KMS-11 (cell line): ENCODE data around the gene PAQR6.

Experiments
- H2AFZ ChIP-seq: fragments of 200-600 bp; sonication (generic); 2 replicates; pipeline ENCODE4 v1.6.1; 2016; ENCODE audit warnings: antibody characterized with exemption, mixed run types, low read depth
- H3K27ac ChIP-seq: fragments of 200-600 bp; sonication (generic); 2 replicates; pipeline ENCODE4 v1.6.1; 2016; ENCODE audit warnings: mild to moderate bottlenecking, mixed run types
- H3K27me3 ChIP-seq: fragments of 200-600 bp; sonication (generic); 2 replicates; pipeline ENCODE4 v1.6.1; 2017; ENCODE audit warnings: mild to moderate bottlenecking, low read depth, mixed run types, moderate library complexity; ENCODE audit not compliant: insufficient read depth
- H3K36me3 ChIP-seq: fragments of 200-600 bp; sonication (generic); 2 replicates; pipeline ENCODE4 v1.6.1; 2017; ENCODE audit warnings: mild to moderate bottlenecking, mixed run types; ENCODE audit not compliant: insufficient read depth
- H3K4me1 ChIP-seq: fragments of 200-600 bp; sonication (generic); 2 replicates; pipeline ENCODE4 v1.6.1; 2016; ENCODE audit warnings: mild to moderate bottlenecking, low read depth, mixed run types; ENCODE audit not compliant: poor library complexity, severe bottlenecking
- H3K4me2 ChIP-seq: fragments of 200-600 bp; sonication (generic); 2 replicates; pipeline ENCODE4 v1.7.0; 2016; ENCODE audit warnings: mild to moderate bottlenecking, mixed run types
- H3K4me3 ChIP-seq: fragments of 200-600 bp; sonication (generic); IDR thresholded peaks from 2 replicates; pipeline ENCODE4 v1.6.1; 2017; ENCODE audit warnings: low read depth, low read length, mixed read lengths; ENCODE audit not compliant: insufficient read depth
- H3K79me2 ChIP-seq: fragments of 200-600 bp; sonication (generic); 2 replicates; pipeline ENCODE4 v1.6.1; 2016; ENCODE audit warnings: low read depth, mixed run types; ENCODE audit not compliant: insufficient read depth
- H3K9ac ChIP-seq: fragments of 200-600 bp; sonication (generic); 2 replicates; pipeline ENCODE4 v1.6.1; 2016; ENCODE audit warnings: mild to moderate bottlenecking, mixed run types
- H4K20me1 ChIP-seq: fragments of 200-600 bp; sonication (generic); 2 replicates; pipeline ENCODE4 v1.6.1; 2016; ENCODE audit warnings: mild to moderate bottlenecking, mixed run types; ENCODE audit not compliant: insufficient read depth
- CTCF ChIP-seq: fragments of 200-600 bp; sonication (generic); conservative IDR thresholded peaks from 2 replicates; pipeline ENCODE4 v1.6.1; 2017; ENCODE audit warnings: low read depth, mild to moderate bottlenecking, antibody characterized with exemption, low read length, moderate library complexity, mixed read lengths

Gene PAQR6

GRCh38 chr1:156291226-156292061 is 43.6 kb upstream of the PAQR6 start:
- no peak overlapping the region for H3K27ac ChIP-seq
- H3K4me2 ChIP-seq, result peak overlapping the region; percentile 48
- peak overlapping the region; percentile 64 for H2AFZ ChIP-seq
- H3K36me3 ChIP-seq, result no peaks in the 10 kb centered on the region
- peak overlapping the region; percentile 94 for H3K4me3 ChIP-seq
- no peak for TF ChIP-seq CTCF
- no peaks in the 10 kb centered on the region for H4K20me1 ChIP-seq
- H3K79me2 ChIP-seq, result no peaks in the 10 kb centered on the region
- no peaks in the 10 kb centered on the region for H3K27me3 ChIP-seq
- peaks cover 15% of the 10 kb centered on the region for H3K4me1 ChIP-seq
- H3K9ac ChIP-seq, result peak overlapping the region; percentile 11; the same call in 1 of the 2 replicates

DNA sequence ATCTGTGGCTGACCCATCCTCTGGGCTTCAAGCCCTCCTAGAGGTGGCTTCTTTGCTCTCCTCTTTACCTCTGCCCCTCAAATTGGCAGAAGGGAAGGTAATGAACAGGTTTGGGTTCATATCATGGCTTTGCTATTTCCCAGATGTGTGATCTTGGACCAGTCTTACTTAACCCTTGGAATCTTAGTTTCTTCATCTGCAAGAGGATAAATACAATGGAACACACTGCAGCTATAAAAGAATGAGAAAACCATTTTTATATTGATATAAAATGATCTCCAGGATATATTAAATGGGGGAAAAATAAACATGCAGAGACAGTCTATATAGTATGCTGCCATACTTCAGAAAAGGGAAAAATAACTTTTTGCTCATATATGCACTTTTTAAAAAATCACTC is 42.0 kb upstream of the PAQR6 start:
- Histone ChIP-seq H3K4me2 (no peak overlapping the region), H3K4me1 (peaks cover 15% of the 10 kb centered on the region), H3K79me2 (no peaks in the 10 kb centered on the region), H3K9ac (no peak overlapping the region), H3K36me3 (no peaks in the 10 kb centered on the region), H2AFZ (no peak overlapping the region), H3K4me3 (no peak overlapping the region), H3K27me3 (no peaks in the 10 kb centered on the region), H3K27ac (no peak overlapping the region), H4K20me1 (no peaks in the 10 kb centered on the region)
- TF ChIP-seq CTCF, result no peak

GRCh38 chr1:156286061-156286460 is 38.2 kb upstream of the PAQR6 start:
- H3K36me3 ChIP-seq, result no peaks in the 10 kb centered on the region
- H3K27ac ChIP-seq, result no peak overlapping the region
- H3K27me3 ChIP-seq, result no peaks in the 10 kb centered on the region
- no peak overlapping the region for H2AFZ ChIP-seq
- TF ChIP-seq CTCF, result no peak
- H3K9ac ChIP-seq, result no peak overlapping the region
- H3K4me2 ChIP-seq, result no peak overlapping the region
- peaks cover 31% of the 10 kb centered on the region for H3K79me2 ChIP-seq
- H3K4me3 ChIP-seq, result no peak overlapping the region
- no peaks in the 10 kb centered on the region for H4K20me1 ChIP-seq
- peaks cover 27% of the 10 kb centered on the region for H3K4me1 ChIP-seq

DNA sequence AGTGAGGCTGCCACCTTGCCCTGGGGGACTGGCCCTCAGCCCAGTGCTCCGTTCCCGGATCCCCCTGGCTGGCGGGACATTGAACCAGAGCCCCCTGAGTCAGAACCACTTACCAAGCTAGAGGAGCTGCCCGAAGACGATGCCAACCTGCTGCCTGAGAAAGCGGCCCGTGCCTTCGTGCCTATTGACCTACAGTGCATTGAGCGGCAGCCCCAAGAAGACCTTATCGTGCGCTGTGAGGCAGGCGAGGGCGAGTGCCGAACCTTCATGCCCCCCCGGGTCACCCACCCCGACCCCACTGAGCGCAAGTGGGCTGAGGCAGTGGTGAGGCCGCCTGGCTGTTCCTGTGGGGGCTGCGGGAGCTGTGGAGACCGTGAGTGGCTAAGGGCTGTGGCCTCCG is 37.6 kb upstream of the PAQR6 start:
- Histone ChIP-seq H2AFZ (no peak overlapping the region), H4K20me1 (peaks cover 6% of the 10 kb centered on the region), H3K27ac (no peak overlapping the region), H3K4me3 (no peak overlapping the region), H3K79me2 (peaks cover 37% of the 10 kb centered on the region), H3K4me2 (no peak overlapping the region), H3K36me3 (no peaks in the 10 kb centered on the region), H3K9ac (no peak overlapping the region), H3K27me3 (no peaks in the 10 kb centered on the region), H3K4me1 (peaks cover 27% of the 10 kb centered on the region)
- no peak for TF ChIP-seq CTCF
